Caco-2 (cell line): ENCODE data around the gene FOXD4L3. TPM values are rescaled to one million over a fixed set of nuclear protein-coding genes. Genes with fewer than 3 reads are reported as not detected.
"Not testable (repeated sequence)": the region's sequence is repeated elsewhere in the genome, so short reads cannot be mapped to it uniquely, and the experiment has no call there.

Source experiments
- BruUV-seq: library from RNA; stranded (reverse); fragments of 400-500 nt; replicated peaks from 2 replicates; lab custom pipeline; 2021; lab: Mats Ljungman, UMichigan
- CTCF ChIA-PET: fragments of 300-600 bp; sonication (Branson Sonifier 250); formaldehyde crosslinking; loops from one replicate; lab custom pipeline; 2022; ENCODE audit warnings: antibody characterized with exemption; lab: Charles Lee
- POLR2A ChIA-PET: fragments of 300-600 bp; sonication (Branson Sonifier 250); formaldehyde crosslinking; loops from one replicate; lab custom pipeline; 2022; ENCODE audit warnings: antibody characterized with exemption; lab: Charles Lee
- DNase-seq, 2 experiments: peaks; one replicate each; pipeline versions ENCODE4 v3.0.0 to v3.0.0-alpha.2; 2020 to 2022
- H3K27me3 ChIP-seq: replicated peaks from 2 replicates; pipeline ENCODE4 v1.6.0; 2011; ENCODE audit warnings: low read length; ENCODE audit not compliant: control insufficient read depth, insufficient read depth
- H3K36me3 ChIP-seq: 2 replicates; pipeline ENCODE4 v1.5.1; 2011; ENCODE audit warnings: low read length; ENCODE audit not compliant: control insufficient read depth, insufficient read depth
- H3K4me1 ChIP-seq: fragments of 250-450 bp; sonication (Bioruptor Pico); 2 replicates; pipeline ENCODE4 v1.5.1; 2020; ENCODE audit warnings: mild to moderate bottlenecking
- H3K4me3 ChIP-seq: 2 replicates; pipeline ENCODE4 v1.5.1; 2011; ENCODE audit warnings: low read depth, mild to moderate bottlenecking, control low read depth, low read length
- H3K9me3 ChIP-seq: fragments of 250-450 bp; sonication (Bioruptor Pico); 2 replicates; pipeline ENCODE4 v1.5.1; 2020; ENCODE audit warnings: mild to moderate bottlenecking, moderate library complexity
- H3K27ac Mint-ChIP-seq: one replicate; pipeline ENCODE4 v1.8.0; 2022; ENCODE audit warnings: mixed read lengths; ENCODE audit not compliant: unreplicated experiment
- H3K27me3 Mint-ChIP-seq: one replicate; pipeline ENCODE4 v1.8.0; 2022; ENCODE audit warnings: mixed read lengths; ENCODE audit not compliant: insufficient read depth, unreplicated experiment
- H3K36me3 Mint-ChIP-seq: one replicate; pipeline ENCODE4 v1.8.0; 2022; ENCODE audit warnings: mild to moderate bottlenecking, mixed read lengths; ENCODE audit not compliant: insufficient read depth, unreplicated experiment
- H3K4me1 Mint-ChIP-seq: one replicate; pipeline ENCODE4 v1.8.0; 2022; ENCODE audit warnings: low read depth, mixed read lengths; ENCODE audit not compliant: unreplicated experiment
- H3K4me3 Mint-ChIP-seq: one replicate; pipeline ENCODE4 v1.8.0; 2022; ENCODE audit warnings: mild to moderate bottlenecking, moderate library complexity, mixed read lengths; ENCODE audit not compliant: unreplicated experiment
- H3K9me3 Mint-ChIP-seq: one replicate; pipeline ENCODE4 v1.8.0; 2022; ENCODE audit warnings: mixed read lengths; ENCODE audit not compliant: unreplicated experiment
- intact Hi-C: fragments of 100-400 bp; cut with micrococcal nuclease; formaldehyde crosslinking; loops from one replicate; pipeline ENCODE4 v1.10.0; 2022; ENCODE audit not compliant: unreplicated experiment
- total RNA-seq: library from RNA; stranded (reverse); gene quantifications from 2 replicates; pipeline ENCODE4 v1.2.3, GENCODE V29; 2022

FOXD4L3 gene
- total RNA-seq, 1 experiment from 2014 or later: not detected

DNA sequence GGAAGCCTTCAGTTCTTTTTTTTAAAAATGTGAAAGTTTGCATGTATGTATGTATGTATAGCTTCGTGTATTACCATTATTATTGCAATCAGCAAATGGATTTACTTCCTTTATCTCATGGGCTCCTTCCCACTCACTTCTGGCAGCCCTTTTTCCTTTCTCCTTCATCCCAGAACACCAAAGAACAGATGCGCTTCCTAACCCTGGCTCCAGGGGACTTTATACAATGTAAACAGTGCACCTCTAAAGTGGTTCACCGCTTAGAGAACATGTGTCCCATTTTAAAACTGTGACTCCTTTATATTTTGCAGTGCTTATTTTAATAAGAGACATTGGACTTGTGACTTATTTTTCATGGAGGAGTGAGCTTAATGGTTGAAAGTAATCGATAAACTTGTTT lies 40.6 kb downstream of the FOXD4L3 start:
- H3K4me1 Mint-ChIP-seq: not testable (repeated sequence)

DNA sequence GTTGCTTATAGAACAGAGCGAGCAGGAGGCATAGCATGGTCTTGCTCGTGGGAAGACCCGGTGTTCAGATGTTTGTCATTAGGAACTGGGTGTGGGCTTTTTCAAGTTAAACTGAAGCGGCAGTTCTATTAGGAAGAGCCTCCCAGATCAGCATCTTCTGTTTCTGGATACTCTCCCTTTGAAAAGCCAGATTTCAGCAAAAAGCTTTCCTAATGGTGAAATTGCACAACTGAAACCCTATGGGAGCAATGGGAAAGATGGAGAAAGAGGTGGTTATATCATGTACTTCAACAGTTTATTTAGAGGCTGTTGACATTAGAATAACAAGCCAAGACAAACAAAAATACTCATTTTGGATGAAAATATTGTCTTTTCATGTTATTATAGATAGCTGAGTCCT lies 41.3 kb downstream of the FOXD4L3 start:
- H3K4me3 ChIP-seq, H3K4me1 ChIP-seq, CTCF ChIA-PET, H3K27me3 ChIP-seq, H3K4me1 Mint-ChIP-seq, H3K4me3 Mint-ChIP-seq, intact Hi-C loops, H3K9me3 ChIP-seq, DNase-seq, POLR2A ChIA-PET, BruUV-seq, H3K27me3 Mint-ChIP-seq, H3K36me3 ChIP-seq, H3K36me3 Mint-ChIP-seq, H3K27ac Mint-ChIP-seq, H3K9me3 Mint-ChIP-seq: not testable (repeated sequence)

More for the DNA sequence above, 40.6 kb downstream of the FOXD4L3 start:
- intact Hi-C loops, POLR2A ChIA-PET, H3K4me3 ChIP-seq, CTCF ChIA-PET, H3K4me1 ChIP-seq, BruUV-seq, H3K4me3 Mint-ChIP-seq, H3K27me3 Mint-ChIP-seq, H3K36me3 Mint-ChIP-seq, H3K9me3 ChIP-seq, H3K27ac Mint-ChIP-seq, DNase-seq, H3K36me3 ChIP-seq, H3K27me3 ChIP-seq, H3K9me3 Mint-ChIP-seq: not testable (repeated sequence)

DNA sequence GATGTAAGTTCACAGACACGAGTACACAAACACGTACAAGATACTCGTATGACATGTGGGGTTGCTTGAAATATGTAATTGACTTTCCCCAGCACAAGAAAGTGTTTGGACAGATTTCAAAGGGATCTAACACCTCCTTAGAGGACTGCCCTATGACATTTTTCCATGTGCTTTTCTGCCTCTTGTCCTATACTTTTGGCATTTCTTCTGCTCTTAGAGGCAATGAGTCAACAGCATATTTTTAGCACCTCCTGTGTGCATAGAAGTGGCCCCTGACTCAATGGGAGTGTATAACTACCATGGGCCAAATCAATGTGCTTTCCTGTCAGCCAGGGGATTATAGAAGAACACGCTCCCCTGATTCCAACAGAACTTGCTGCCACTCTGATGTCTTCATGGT lies 49.0 kb downstream of the FOXD4L3 start:
- H3K27me3 ChIP-seq, intact Hi-C loops, H3K4me1 ChIP-seq, H3K36me3 ChIP-seq, H3K4me1 Mint-ChIP-seq, H3K27me3 Mint-ChIP-seq, BruUV-seq, POLR2A ChIA-PET, H3K9me3 ChIP-seq, H3K4me3 ChIP-seq, H3K27ac Mint-ChIP-seq, H3K4me3 Mint-ChIP-seq, H3K36me3 Mint-ChIP-seq, DNase-seq, CTCF ChIA-PET, H3K9me3 Mint-ChIP-seq: not testable (repeated sequence)

Other genes with a start within 250 kb of the FOXD4L3 start
- 24.8 and 29.3 TPM in 2 replicates for gene ZNG1C, start 60.9 kb upstream of the FOXD4L3 start, total RNA-seq
- 4.2 and 6.5 TPM in 2 replicates for gene PGM5, start 53.7 kb downstream of the FOXD4L3 start, total RNA-seq
- not detected in 2 replicates for gene TMEM252, start 238.0 kb downstream of the FOXD4L3 start, total RNA-seq